ENCODE data around the gene RAMACL.
"Not testable (repeated sequence)": the region's sequence is repeated elsewhere in the genome, so short reads cannot be mapped to it uniquely, and the experiment has no call there.

Gene RAMACL

DNA sequence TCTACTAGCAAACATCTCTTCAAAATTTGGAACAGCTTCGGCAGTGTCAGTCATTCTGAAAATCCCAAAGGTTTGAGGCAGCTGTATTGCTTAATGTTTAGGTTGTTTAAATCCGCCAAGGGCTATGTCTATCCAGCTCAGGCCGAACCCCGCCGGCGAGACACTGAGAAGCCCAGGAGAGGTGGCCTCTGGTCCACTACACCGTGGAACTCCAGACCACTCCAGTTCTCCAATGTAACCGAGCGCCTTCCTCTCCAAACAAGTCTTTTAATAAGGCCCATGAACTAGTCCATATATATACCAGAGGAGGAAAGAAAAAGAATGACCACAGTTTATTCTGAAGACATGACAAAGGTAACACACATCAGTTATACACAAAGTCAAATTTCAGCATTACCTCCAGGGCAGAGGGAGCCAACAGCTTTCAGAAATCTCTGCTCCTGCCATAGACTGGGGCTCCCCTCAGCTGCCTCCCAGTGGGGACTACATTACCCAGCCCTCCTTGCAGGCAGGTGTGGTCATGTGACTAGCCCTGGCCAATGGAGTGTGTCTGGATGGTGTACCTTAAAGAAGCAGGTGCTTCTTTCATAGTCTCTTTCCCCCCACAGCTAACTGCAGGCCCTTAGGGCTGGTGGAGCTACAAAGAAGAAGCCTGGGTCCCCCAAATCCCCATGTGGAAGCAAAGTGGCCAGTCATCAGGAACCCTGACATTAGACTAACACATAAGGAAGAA is at the start of gene RAMACL:
TSS of gene RAMACL (minus strand) at position 255 of the 733 bp plus-strand sequence. CDS start at position 54, 201 bp downstream.
- DNase-seq = no peak

- no peak for DNase-seq
Observed at GRCh38 chr6:166635013-166635970, 48.8 kb upstream of the RAMACL start.

DNA sequence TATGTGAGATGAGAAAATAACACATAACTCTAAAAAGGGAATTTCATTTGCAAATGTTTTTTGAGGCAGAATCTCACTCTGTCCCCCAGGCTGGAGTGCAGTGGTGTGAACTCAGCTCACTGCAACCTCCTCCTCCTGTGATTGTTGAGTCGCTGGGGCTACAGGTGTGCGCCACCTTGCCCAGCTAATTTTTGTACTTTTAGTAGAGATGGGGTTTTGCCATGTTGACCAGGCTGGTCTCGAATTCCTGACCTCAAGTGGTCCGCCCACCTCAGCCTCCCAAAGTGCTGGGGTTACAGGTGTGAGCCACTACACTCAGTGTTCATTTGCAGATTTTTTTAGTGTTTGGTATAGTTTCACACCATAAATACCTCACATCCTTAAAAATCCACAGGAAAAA is 48.1 kb upstream of the RAMACL start:
- not testable (repeated sequence) for DNase-seq

- DNase-seq = no peak
Observed at GRCh38 chr6:166633732-166634535, 47.5 kb upstream of the RAMACL start.

DNA sequence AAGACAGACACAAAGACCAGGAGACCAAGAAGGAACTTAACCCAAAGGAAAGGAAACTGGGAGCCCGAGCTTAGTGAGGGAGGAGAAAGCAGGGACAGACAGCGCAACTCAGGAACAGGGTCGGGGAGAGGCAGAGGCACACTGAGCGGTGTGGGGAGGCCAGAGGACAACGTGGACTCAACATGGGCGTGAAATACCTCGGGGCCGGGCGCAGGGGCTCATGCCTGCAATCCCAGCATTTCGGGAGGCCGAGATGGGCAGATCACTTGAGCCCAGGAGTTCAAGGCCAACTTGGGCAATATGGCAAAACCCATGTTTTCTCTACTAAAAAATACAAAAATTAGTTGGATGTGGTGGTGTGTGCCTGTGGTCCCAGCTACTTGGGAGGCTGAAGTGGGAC is 46.3 kb upstream of the RAMACL start:
- DNase-seq = no peak

- no peak for DNase-seq
Observed at GRCh38 chr6:166630462-166630861, 44.0 kb upstream of the RAMACL start.

DNA sequence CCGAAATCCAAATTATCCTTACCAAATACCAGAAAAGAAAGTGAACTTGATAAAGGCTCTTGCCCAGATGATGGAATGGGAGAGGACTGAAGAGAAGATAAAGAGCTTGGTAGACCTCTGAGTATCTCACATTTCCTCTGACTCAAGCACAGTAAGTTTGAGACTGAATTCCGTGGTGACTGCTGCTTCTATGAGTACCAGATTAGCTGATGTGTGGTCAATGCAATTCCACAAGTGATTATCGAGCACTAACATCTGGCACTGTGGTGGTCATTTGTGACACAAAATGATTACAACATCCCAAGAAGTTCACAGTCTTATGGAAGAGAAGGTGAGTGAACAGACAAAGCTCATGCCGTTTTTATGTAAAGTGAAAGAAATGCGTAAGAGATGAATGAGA is 43.1 kb upstream of the RAMACL start:
- no peak for DNase-seq

DNA sequence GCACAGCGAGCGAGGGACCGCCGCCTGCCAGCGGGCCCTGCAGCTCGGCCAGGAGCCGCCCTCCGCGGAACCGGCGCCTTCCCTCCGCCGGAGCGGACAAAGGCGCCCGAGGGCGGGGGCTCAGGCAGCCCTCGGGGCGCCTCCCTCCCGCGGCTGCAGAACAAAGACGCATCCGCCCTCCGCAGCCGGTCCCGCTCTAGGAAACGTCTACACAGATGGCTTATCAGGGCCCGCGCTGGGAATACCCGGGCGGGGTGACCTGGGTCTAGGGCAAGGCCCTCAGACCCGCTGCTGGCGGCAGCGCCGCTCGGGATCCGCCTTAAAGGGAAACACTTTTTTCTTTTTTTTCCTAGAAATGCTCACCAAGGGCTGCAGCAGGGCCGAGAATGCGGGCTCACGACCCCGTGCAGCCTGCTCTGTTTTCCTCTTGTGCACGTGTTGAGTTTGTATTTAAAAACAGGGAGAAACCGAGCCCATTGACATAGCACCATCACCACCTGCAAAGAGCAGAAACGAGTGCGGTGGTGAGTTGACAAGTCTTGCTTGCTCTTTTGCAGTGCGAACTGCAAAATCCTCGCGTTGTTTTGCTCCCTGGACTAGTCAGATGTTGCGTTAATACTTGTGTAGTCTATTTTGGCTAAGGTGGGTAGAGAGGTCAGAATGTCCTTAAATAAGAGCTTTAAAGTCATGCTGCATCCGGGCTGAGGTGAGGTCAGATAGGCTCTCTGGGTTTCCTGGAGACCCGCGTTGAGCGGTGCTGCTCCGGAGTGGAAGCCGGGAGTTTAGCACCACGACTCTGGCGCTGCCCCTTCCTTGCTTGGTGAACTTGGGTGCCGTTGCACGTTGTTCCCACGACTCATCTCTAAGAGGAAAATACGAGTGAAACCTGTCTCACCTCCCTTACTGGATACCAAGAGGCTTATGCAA is 41.7 kb upstream of the RAMACL start:
- peak; percentile 51 for DNase-seq

DNA sequence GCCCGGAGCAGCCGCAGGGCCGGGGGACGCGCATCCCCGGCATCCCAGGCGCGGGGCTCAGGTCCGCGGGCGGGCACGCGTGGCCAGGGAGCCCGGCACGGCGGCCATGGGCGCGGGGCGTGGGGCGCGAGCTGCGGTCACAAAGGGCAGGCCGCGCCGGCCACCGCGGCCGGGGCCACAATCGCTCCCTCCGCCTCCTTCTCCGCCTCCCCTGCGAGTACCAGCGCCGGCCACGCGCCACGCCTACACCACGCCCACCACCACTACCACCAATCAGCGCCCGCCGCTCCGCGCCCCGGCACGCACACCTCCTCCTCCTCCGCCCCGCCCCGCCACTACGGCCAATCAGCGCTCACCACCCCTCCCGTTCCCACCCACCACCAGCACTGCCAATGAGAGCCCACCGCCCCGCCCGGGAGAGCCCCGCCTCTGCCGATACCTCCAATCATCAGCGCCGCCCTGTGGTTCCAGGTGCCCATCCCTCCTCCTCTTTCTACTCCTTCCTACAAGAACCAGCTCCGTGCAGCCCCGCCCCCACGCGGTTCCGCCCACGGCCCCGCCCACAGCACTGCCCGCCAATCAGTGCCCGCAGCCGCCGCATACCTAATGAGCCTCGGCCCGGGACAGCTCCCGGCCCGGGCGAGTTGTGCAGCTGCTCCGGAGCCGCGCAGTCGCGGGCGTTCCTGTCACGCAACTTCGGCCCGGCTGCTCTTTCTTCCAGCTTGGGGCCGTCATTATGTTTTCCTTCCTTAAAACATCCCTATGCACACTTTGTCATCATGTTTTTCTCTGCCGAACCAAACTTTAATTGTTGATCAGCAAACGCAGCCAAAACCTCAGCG is 40.8 kb upstream of the RAMACL start, which contains the start of gene RPS6KA2:
TSS of gene RPS6KA2 (minus strand) at position 219 of the 842 bp plus-strand sequence. CDS start 232 bp downstream, outside the sequence.
- peak; percentile 92 for DNase-seq

GRCh38 chr6:166626177-166627032 is 39.9 kb upstream of the RAMACL start:
- peak; percentile 32 for DNase-seq

DNA sequence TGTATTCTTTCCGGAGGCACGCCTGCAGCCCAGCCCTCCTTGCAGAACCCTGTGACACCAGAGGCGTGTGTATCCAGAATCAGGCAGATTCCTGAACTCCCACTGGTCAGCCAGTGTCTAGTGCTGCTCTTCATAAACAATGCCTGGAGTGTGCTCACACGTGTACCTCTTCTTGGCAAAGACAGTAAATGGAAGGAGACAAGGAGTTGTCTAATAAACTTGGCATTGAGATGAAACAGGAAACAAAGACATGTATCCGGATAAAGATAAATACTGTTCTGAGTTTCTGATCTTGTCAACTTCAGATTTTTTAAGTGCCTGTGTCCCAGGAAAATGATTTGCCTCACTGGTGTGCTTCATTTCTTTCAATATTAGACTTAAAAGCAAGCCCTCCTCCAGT is 38.9 kb upstream of the RAMACL start:
- DNase-seq = no peak

DNA sequence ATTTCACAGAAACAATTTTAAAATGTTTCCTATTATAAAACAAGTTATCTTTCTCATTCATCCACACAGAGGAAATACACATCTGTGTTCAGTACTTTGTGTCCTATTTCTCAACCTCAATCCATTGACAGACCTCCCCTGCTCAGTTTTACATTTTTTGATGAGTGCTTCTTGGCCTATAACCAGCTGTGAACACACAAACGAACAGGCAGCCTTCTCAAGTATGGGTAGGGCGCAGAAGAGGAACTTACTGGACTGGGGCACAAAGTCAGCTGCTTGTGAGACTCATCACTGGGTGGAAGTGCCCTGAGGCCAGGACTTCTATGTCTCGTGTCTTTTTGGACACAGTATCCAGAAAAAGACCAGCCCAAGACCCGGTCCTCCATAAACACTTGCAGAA is 37.8 kb upstream of the RAMACL start:
- no peak for DNase-seq

DNA sequence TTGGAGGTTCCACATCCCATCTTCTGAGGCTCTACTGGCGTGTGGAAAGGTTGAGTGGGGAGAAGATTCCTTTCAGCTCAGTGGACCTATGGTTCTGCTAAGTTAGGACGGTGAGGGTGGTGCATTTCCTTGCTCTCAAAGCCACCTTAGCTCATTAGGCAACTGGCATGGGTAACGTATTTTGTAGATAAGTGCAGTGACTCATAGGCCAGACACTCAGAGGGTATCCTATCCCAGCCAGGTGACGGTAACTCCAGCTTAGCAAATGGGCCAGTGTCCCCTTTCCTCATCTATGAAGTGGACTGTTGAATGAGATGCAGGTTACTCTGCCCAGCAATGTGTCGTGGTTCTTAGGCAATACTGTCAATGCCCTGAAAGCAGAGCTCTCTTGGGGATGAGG is 36.8 kb upstream of the RAMACL start:
- no peak for DNase-seq

GRCh38 chr6:166621114-166621540 is 34.6 kb upstream of the RAMACL start:
- DNase-seq = no peak

GRCh38 chr6:166620478-166621113 is 34.1 kb upstream of the RAMACL start:
- DNase-seq = no peak

DNA sequence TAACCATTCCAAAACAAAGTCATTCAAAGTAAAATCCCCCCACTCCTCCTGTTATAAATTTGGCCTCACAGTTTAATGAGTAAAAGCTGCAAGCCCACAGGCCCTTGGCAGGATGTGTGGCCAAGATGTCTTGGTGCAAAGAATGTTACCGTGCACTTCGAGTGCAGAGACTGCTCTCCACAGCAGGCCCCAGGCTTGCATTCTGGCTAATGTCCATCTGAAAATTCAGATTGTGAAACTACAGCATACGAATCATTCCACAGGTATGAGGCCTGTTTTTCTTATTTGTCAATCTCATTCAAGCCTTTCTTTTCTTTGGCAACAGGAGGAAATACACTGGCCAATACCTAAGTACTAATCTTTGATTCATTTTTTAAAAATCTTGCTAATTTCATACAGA is 33.4 kb upstream of the RAMACL start:
- no peak for DNase-seq

- DNase-seq = no peak
Observed at GRCh38 chr6:166618866-166619761, 32.6 kb upstream of the RAMACL start.

- DNase-seq = no peak
Observed at GRCh38 chr6:166618251-166618650, 31.8 kb upstream of the RAMACL start.

Measured in COR-L47 (cell line).